OCI-LY1 (cell line): ENCODE data around the gene DMRT1.

Experiments
- H2AFZ ChIP-seq: fragments of 200-600 bp; sonication (generic), shearing (Covaris generic); 2 replicates; pipeline ENCODE4 v1.6.0; 2014; ENCODE audit warnings: antibody characterized with exemption, mild to moderate bottlenecking, low read length
- H3F3A ChIP-seq: fragments of 200-600 bp; sonication (generic), shearing (Covaris generic); 2 replicates; pipeline ENCODE4 v1.6.0; 2014; ENCODE audit warnings: mild to moderate bottlenecking, antibody characterized with exemption, low read length, moderate library complexity; ENCODE audit not compliant: insufficient read depth
- H3K27ac ChIP-seq: fragments of 200-600 bp; sonication (generic); 2 replicates; pipeline ENCODE4 v1.5.1; 2014; ENCODE audit warnings: low read length, mixed run types, mild to moderate bottlenecking, low read depth; ENCODE audit not compliant: poor library complexity, severe bottlenecking
- H3K27me3 ChIP-seq: fragments of 200-600 bp; sonication (generic); 2 replicates; pipeline ENCODE4 v1.6.0; 2014; ENCODE audit warnings: antibody characterized with exemption, mild to moderate bottlenecking, low read length, moderate library complexity; ENCODE audit not compliant: insufficient read depth
- H3K36me3 ChIP-seq: fragments of 200-600 bp; sonication (generic); 2 replicates; pipeline ENCODE4 v1.6.1; 2014; ENCODE audit warnings: mild to moderate bottlenecking, antibody characterized with exemption, low read length, moderate library complexity, mixed read lengths; ENCODE audit not compliant: insufficient read depth
- H3K4me1 ChIP-seq: fragments of 200-600 bp; sonication (generic); 2 replicates; pipeline ENCODE4 v1.5.1; 2014; ENCODE audit warnings: mild to moderate bottlenecking, low read length, moderate library complexity; ENCODE audit not compliant: insufficient read depth, severe bottlenecking
- H3K4me2 ChIP-seq: fragments of 200-600 bp; sonication (generic), shearing (Covaris generic); 2 replicates; pipeline ENCODE4 v1.6.1; 2014; ENCODE audit warnings: low read length
- H3K4me3 ChIP-seq: fragments of 200-600 bp; sonication (generic); 2 replicates; pipeline ENCODE4 v1.5.1; 2014; ENCODE audit warnings: low read length, low read depth, mild to moderate bottlenecking, mixed read lengths; ENCODE audit not compliant: poor library complexity, severe bottlenecking
- H3K79me2 ChIP-seq: fragments of 200-600 bp; shearing (Covaris generic); 2 replicates; pipeline ENCODE4 v1.6.1; 2016; ENCODE audit warnings: mixed run types, low read length, mixed read lengths; ENCODE audit not compliant: insufficient read depth
- H3K9ac ChIP-seq: fragments of 200-600 bp; sonication (generic), shearing (Covaris generic); 2 replicates; pipeline ENCODE4 v1.6.1; 2014; ENCODE audit warnings: mild to moderate bottlenecking, low read length, mixed read lengths
- H3K9me2 ChIP-seq: fragments of 200-600 bp; sonication (generic), shearing (Covaris generic); 2 replicates; pipeline ENCODE4 v1.6.1; 2014; ENCODE audit warnings: low read depth, mild to moderate bottlenecking, low read length, mixed read lengths
- H3K9me3 ChIP-seq: fragments of 200-600 bp; shearing (Covaris generic); 2 replicates; pipeline ENCODE4 v1.6.1; 2014; ENCODE audit warnings: low read length, mixed read lengths
- H4K20me1 ChIP-seq: fragments of 200-600 bp; sonication (generic), shearing (Covaris generic); 2 replicates; pipeline ENCODE4 v1.6.0; 2016; ENCODE audit warnings: mild to moderate bottlenecking, low read length; ENCODE audit not compliant: insufficient read depth
- CTCF ChIP-seq: fragments of 200-600 bp; sonication (generic), shearing (Covaris generic); IDR thresholded peaks from 2 replicates; pipeline ENCODE4 v1.5.1; 2017; ENCODE audit warnings: mild to moderate bottlenecking, antibody characterized with exemption, low read length, moderate library complexity, mixed read lengths
- EZH2 ChIP-seq: fragments of 200-600 bp; sonication (generic), shearing (Covaris generic); IDR thresholded peaks from 2 replicates; pipeline ENCODE4 v1.8.0; 2017; ENCODE audit warnings: borderline replicate concordance, mixed run types, mild to moderate bottlenecking, antibody characterized with exemption, low read length, moderate library complexity, mixed read lengths

DMRT1 gene

GRCh38 chr9:882416-882924, 41.0 kb downstream of the DMRT1 start:
- no peaks in the 10 kb centered on the region for H3K9me3 ChIP-seq
- H3K9me2 ChIP-seq = no peaks in the 10 kb centered on the region
- TF ChIP-seq CTCF = peak; percentile 28; the same call in 1 of the 2 replicates
- no peak for TF ChIP-seq EZH2
- no peaks in the 10 kb centered on the region for H3K79me2 ChIP-seq
- no peak overlapping the region for H3K4me3 ChIP-seq
- no peak overlapping the region for H2AFZ ChIP-seq
- H3F3A ChIP-seq = no peaks in the 10 kb centered on the region
- H3K4me1 ChIP-seq = peaks cover 5% of the 10 kb centered on the region
- H4K20me1 ChIP-seq = no peaks in the 10 kb centered on the region
- H3K9ac ChIP-seq = no peak overlapping the region
- H3K27ac ChIP-seq = no peak overlapping the region
- no peaks in the 10 kb centered on the region for H3K36me3 ChIP-seq
- no peaks in the 10 kb centered on the region for H3K27me3 ChIP-seq
- H3K4me2 ChIP-seq = no peak overlapping the region

- Histone ChIP-seq H3K36me3 (no peaks in the 10 kb centered on the region), H3K4me2 (no peak overlapping the region), H2AFZ (no peak overlapping the region)
Measured at GRCh38 chr9:883011-883410, 41.5 kb downstream of the DMRT1 start.

GRCh38 chr9:886886-887285, 45.4 kb downstream of the DMRT1 start:
- Histone ChIP-seq H3K4me2 (no peak overlapping the region), H3K27ac (no peak overlapping the region), H2AFZ (no peak overlapping the region), H3K4me3 (no peak overlapping the region), H3K9me3 (no peaks in the 10 kb centered on the region), H3K4me1 (no peaks in the 10 kb centered on the region), H3K9ac (no peak overlapping the region), H4K20me1 (no peaks in the 10 kb centered on the region), H3K9me2 (no peaks in the 10 kb centered on the region), H3K79me2 (no peaks in the 10 kb centered on the region), H3K27me3 (no peaks in the 10 kb centered on the region), H3F3A (no peaks in the 10 kb centered on the region), H3K36me3 (no peaks in the 10 kb centered on the region)
- TF ChIP-seq EZH2 = no peak
- no peak for TF ChIP-seq CTCF

More at GRCh38 chr9:883011-883410, 41.5 kb downstream of the DMRT1 start:
- H3K27ac ChIP-seq = no peak overlapping the region
- no peaks in the 10 kb centered on the region for H3F3A ChIP-seq
- no peak overlapping the region for H3K9ac ChIP-seq
- no peaks in the 10 kb centered on the region for H3K9me3 ChIP-seq
- H3K4me3 ChIP-seq = no peak overlapping the region
- peaks cover 5% of the 10 kb centered on the region for H3K4me1 ChIP-seq
- no peaks in the 10 kb centered on the region for H3K27me3 ChIP-seq
- no peaks in the 10 kb centered on the region for H3K79me2 ChIP-seq
- no peaks in the 10 kb centered on the region for H4K20me1 ChIP-seq
- no peaks in the 10 kb centered on the region for H3K9me2 ChIP-seq
- TF ChIP-seq CTCF = no peak
- no peak for TF ChIP-seq EZH2
